HK-2 (cell line): ENCODE measurements around the gene PRUNE2.
A peak's percentile ranks its signal among the peaks of the same experiment; 100 is the strongest.

ENCODE experiments used
- DNase-seq: peaks from one replicate; pipeline ENCODE4 v3.0.0-alpha.2; 2018; ENCODE audit not compliant: unreplicated experiment

PRUNE2 gene

GRCh38 chr9:76898786-76899185 lies 7.1 kb downstream of the PRUNE2 start:
- no peak for DNase-seq

- DNase-seq: no peak
Observed at GRCh38 chr9:76897804-76898525, 7.9 kb downstream of the PRUNE2 start.

- no peak for DNase-seq
Observed at GRCh38 chr9:76896035-76896434, 9.9 kb downstream of the PRUNE2 start.

GRCh38 chr9:76895186-76895585 lies 10.7 kb downstream of the PRUNE2 start:
- no peak for DNase-seq

GRCh38 chr9:76894198-76894597 lies 11.7 kb downstream of the PRUNE2 start:
- DNase-seq: no peak

GRCh38 chr9:76893395-76893932 lies 12.4 kb downstream of the PRUNE2 start:
- DNase-seq: no peak

GRCh38 chr9:76891874-76892273 lies 14.0 kb downstream of the PRUNE2 start:
- no peak for DNase-seq

GRCh38 chr9:76891279-76891678 lies 14.6 kb downstream of the PRUNE2 start:
- DNase-seq: no peak

GRCh38 chr9:76887951-76888350 lies 18.0 kb downstream of the PRUNE2 start:
- no peak for DNase-seq

- DNase-seq: no peak
Observed at GRCh38 chr9:76887003-76887821, 18.7 kb downstream of the PRUNE2 start.

GRCh38 chr9:76886318-76886717 lies 19.6 kb downstream of the PRUNE2 start:
- no peak for DNase-seq

- DNase-seq: no peak
Observed at GRCh38 chr9:76884823-76885222, 21.1 kb downstream of the PRUNE2 start.

- DNase-seq: no peak
Observed at GRCh38 chr9:76883341-76883855, 22.5 kb downstream of the PRUNE2 start.

GRCh38 chr9:76882686-76883085 lies 23.2 kb downstream of the PRUNE2 start:
- DNase-seq: no peak

- DNase-seq: no peak
Observed at GRCh38 chr9:76880210-76880609, 25.7 kb downstream of the PRUNE2 start.

GRCh38 chr9:76878933-76879332 lies 27.0 kb downstream of the PRUNE2 start:
- no peak for DNase-seq

- no peak for DNase-seq
Observed at GRCh38 chr9:76877961-76878360, 28.0 kb downstream of the PRUNE2 start.

- DNase-seq: no peak
Observed at GRCh38 chr9:76876098-76876497, 29.8 kb downstream of the PRUNE2 start.

- DNase-seq: no peak
Observed at GRCh38 chr9:76873821-76874220, 32.1 kb downstream of the PRUNE2 start.

- no peak for DNase-seq
Observed at GRCh38 chr9:76873056-76873792, 32.7 kb downstream of the PRUNE2 start.

- DNase-seq: no peak
Observed at GRCh38 chr9:76868897-76869296, 37.0 kb downstream of the PRUNE2 start.

GRCh38 chr9:76866689-76867088 lies 39.2 kb downstream of the PRUNE2 start:
- DNase-seq: peak; percentile 8
